WTC11 (cell line): ENCODE measurements around the gene PDE11A.

Source experiments
- CREM ChIP-seq: sonication (generic); formaldehyde crosslinking; IDR thresholded peaks from 2 replicates; pipeline ENCODE4 v1.8.1; 2022; ENCODE audit warnings: mild to moderate bottlenecking, missing genetic modification reagents, moderate library complexity
- FOXK1 ChIP-seq: sonication (generic); formaldehyde crosslinking; IDR thresholded peaks from 2 replicates; pipeline ENCODE4 v1.8.0; 2022; ENCODE audit warnings: mild to moderate bottlenecking, moderate library complexity, missing genetic modification reagents
- FOXP1 ChIP-seq: sonication (generic); formaldehyde crosslinking; IDR thresholded peaks from 2 replicates; pipeline ENCODE4 v1.8.0; 2022; ENCODE audit warnings: missing genetic modification reagents, mild to moderate bottlenecking, moderate library complexity, borderline replicate concordance
- GABPB1 ChIP-seq: sonication (generic); formaldehyde crosslinking; IDR thresholded peaks from 2 replicates; pipeline ENCODE4 v1.8.1; 2023; ENCODE audit warnings: mild to moderate bottlenecking, missing genetic modification reagents
- GRHL2 ChIP-seq: fragments of 250-450 bp; sonication (Bioruptor Pico); IDR thresholded peaks from 2 replicates; pipeline ENCODE4 v1.8.0; 2022; ENCODE audit warnings: mild to moderate bottlenecking, moderate library complexity; ENCODE audit not compliant: insufficient replicate concordance, severe bottlenecking
- NFE2L1 ChIP-seq: sonication (generic); formaldehyde crosslinking; IDR thresholded peaks from 2 replicates; pipeline ENCODE4 v1.8.1; 2023; ENCODE audit warnings: missing genetic modification reagents
- RORB ChIP-seq: fragments of 250-450 bp; sonication (Bioruptor Pico); IDR thresholded peaks from 2 replicates; pipeline ENCODE4 v1.9.0; 2021; ENCODE audit warnings: mild to moderate bottlenecking
- TP53 ChIP-seq: sonication (generic); formaldehyde crosslinking; IDR thresholded peaks from 2 replicates; pipeline ENCODE4 v1.8.1; 2023; ENCODE audit warnings: mild to moderate bottlenecking, missing genetic modification reagents
- TF ChIP-seq, protein P1 (sequence below): sonication (generic); formaldehyde crosslinking; IDR thresholded peaks from 2 replicates; pipeline ENCODE4 v1.8.0; 2022; ENCODE audit warnings: missing genetic modification reagents
- TF ChIP-seq, protein P2 (sequence below): fragments of 200-600 bp; IDR thresholded peaks from 2 replicates; pipeline ENCODE4 v1.8.0; 2022; ENCODE audit warnings: antibody characterized with exemption
- TF ChIP-seq, protein P3 (sequence below): sonication (generic); formaldehyde crosslinking; IDR thresholded peaks from 2 replicates; pipeline ENCODE4 v1.8.1; 2022; ENCODE audit warnings: low read depth, missing genetic modification reagents, borderline replicate concordance
- TF ChIP-seq, protein P4 (sequence below): fragments of 250-450 bp; sonication (Bioruptor Pico); IDR thresholded peaks from 2 replicates; pipeline ENCODE4 v1.8.0; 2021; ENCODE audit warnings: mild to moderate bottlenecking
- TF ChIP-seq, protein P5 (sequence below): sonication (generic); formaldehyde crosslinking; IDR thresholded peaks from 2 replicates; pipeline ENCODE4 v1.8.1; 2023; ENCODE audit warnings: mild to moderate bottlenecking, missing genetic modification reagents, moderate library complexity

DNA sequence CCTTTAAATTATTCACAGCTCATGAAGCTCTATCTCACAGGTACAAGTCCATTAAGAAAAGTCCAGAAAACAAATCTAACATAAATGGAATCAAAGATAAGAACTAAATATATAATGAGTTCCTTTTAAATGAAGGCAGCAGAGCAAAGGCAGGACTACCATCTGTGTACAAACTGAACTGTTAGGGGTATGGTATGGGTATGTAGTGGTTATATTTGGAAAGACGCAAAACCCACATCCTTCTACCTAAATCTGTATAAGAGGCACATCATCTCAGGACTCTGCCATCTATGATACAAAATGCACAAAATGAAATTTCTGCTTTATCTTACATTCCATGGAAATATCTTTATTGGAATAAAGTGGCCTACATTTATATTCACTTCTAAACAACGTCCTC, 59.9 kb downstream of the PDE11A start:
- no peak for TF ChIP-seq RORB
- TF ChIP-seq, protein P1, sequence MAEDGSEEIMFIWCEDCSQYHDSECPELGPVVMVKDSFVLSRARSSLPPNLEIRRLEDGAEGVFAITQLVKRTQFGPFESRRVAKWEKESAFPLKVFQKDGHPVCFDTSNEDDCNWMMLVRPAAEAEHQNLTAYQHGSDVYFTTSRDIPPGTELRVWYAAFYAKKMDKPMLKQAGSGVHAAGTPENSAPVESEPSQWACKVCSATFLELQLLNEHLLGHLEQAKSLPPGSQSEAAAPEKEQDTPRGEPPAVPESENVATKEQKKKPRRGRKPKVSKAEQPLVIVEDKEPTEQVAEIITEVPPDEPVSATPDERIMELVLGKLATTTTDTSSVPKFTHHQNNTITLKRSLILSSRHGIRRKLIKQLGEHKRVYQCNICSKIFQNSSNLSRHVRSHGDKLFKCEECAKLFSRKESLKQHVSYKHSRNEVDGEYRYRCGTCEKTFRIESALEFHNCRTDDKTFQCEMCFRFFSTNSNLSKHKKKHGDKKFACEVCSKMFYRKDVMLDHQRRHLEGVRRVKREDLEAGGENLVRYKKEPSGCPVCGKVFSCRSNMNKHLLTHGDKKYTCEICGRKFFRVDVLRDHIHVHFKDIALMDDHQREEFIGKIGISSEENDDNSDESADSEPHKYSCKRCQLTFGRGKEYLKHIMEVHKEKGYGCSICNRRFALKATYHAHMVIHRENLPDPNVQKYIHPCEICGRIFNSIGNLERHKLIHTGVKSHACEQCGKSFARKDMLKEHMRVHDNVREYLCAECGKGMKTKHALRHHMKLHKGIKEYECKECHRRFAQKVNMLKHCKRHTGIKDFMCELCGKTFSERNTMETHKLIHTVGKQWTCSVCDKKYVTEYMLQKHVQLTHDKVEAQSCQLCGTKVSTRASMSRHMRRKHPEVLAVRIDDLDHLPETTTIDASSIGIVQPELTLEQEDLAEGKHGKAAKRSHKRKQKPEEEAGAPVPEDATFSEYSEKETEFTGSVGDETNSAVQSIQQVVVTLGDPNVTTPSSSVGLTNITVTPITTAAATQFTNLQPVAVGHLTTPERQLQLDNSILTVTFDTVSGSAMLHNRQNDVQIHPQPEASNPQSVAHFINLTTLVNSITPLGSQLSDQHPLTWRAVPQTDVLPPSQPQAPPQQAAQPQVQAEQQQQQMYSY (CRISPR knock-in tag), result no peak
- TF ChIP-seq GRHL2 (CRISPR knock-in tag), result no peak
- TF ChIP-seq FOXP1 (CRISPR knock-in tag), result no peak
- TF ChIP-seq, protein P2, sequence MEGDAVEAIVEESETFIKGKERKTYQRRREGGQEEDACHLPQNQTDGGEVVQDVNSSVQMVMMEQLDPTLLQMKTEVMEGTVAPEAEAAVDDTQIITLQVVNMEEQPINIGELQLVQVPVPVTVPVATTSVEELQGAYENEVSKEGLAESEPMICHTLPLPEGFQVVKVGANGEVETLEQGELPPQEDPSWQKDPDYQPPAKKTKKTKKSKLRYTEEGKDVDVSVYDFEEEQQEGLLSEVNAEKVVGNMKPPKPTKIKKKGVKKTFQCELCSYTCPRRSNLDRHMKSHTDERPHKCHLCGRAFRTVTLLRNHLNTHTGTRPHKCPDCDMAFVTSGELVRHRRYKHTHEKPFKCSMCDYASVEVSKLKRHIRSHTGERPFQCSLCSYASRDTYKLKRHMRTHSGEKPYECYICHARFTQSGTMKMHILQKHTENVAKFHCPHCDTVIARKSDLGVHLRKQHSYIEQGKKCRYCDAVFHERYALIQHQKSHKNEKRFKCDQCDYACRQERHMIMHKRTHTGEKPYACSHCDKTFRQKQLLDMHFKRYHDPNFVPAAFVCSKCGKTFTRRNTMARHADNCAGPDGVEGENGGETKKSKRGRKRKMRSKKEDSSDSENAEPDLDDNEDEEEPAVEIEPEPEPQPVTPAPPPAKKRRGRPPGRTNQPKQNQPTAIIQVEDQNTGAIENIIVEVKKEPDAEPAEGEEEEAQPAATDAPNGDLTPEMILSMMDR, result no peak
- no peak for TF ChIP-seq NFE2L1 (CRISPR knock-in tag)
- no peak for TF ChIP-seq FOXK1 (CRISPR knock-in tag)
- TF ChIP-seq CREM, result no peak
- no peak for TF ChIP-seq GABPB1 (CRISPR knock-in tag)
- TF ChIP-seq, protein P3, sequence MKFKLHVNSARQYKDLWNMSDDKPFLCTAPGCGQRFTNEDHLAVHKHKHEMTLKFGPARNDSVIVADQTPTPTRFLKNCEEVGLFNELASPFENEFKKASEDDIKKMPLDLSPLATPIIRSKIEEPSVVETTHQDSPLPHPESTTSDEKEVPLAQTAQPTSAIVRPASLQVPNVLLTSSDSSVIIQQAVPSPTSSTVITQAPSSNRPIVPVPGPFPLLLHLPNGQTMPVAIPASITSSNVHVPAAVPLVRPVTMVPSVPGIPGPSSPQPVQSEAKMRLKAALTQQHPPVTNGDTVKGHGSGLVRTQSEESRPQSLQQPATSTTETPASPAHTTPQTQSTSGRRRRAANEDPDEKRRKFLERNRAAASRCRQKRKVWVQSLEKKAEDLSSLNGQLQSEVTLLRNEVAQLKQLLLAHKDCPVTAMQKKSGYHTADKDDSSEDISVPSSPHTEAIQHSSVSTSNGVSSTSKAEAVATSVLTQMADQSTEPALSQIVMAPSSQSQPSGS, result no peak
- TF ChIP-seq, protein P4, sequence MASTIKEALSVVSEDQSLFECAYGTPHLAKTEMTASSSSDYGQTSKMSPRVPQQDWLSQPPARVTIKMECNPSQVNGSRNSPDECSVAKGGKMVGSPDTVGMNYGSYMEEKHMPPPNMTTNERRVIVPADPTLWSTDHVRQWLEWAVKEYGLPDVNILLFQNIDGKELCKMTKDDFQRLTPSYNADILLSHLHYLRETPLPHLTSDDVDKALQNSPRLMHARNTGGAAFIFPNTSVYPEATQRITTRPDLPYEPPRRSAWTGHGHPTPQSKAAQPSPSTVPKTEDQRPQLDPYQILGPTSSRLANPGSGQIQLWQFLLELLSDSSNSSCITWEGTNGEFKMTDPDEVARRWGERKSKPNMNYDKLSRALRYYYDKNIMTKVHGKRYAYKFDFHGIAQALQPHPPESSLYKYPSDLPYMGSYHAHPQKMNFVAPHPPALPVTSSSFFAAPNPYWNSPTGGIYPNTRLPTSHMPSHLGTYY (CRISPR knock-in tag), result no peak
- TF ChIP-seq, protein P5, sequence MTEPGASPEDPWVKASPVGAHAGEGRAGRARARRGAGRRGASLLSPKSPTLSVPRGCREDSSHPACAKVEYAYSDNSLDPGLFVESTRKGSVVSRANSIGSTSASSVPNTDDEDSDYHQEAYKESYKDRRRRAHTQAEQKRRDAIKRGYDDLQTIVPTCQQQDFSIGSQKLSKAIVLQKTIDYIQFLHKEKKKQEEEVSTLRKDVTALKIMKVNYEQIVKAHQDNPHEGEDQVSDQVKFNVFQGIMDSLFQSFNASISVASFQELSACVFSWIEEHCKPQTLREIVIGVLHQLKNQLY (CRISPR knock-in tag), result no peak
- TF ChIP-seq TP53 (CRISPR knock-in tag), result no peak
